ENCODE results near the gene KRT2. TPM values are rescaled to one million over a fixed set of nuclear protein-coding genes. Genes with fewer than 3 reads are reported as not detected.

Gene KRT2
- total and polyA plus RNA-seq, 2 donors (not counting 1 experiment from before 2014, with no cell fraction given): 0.04 TPM; not detected in 1

GRCh38 chr12:52681526-52682380, 29.7 kb upstream of the KRT2 start:
- TF ChIP-seq CTCF (IDR thresholded peaks at IDR 0.05): no peak
- TF ChIP-seq EZH2 (IDR thresholded peaks at IDR 0.05; ENCODE audit: borderline replicate concordance, insufficient read depth, low read depth, low read length, poor library complexity, severe bottlenecking): no peak
- Mint-ChIP-seq H3K27me3 (peaks cover 41% of the 10 kb centered on the region), H3K27ac (no peak overlapping the region), H3K4me3 (no peak overlapping the region), H3K9me3 (ENCODE audit: insufficient read depth) (no peaks in the 10 kb centered on the region), H3K4me1 (no peaks in the 10 kb centered on the region)
- no peaks in the 10 kb centered on the region for H4K20me1 ChIP-seq (ENCODE audit: control insufficient read depth, insufficient read depth, low read length, poor library complexity, severe bottlenecking)
- no peaks in the 10 kb centered on the region for H3K4me1 ChIP-seq (ENCODE audit: control insufficient read depth in 2 of 2, insufficient read depth in 2 of 2, low read length in 2 of 2)
- no peak overlapping the region for H2AFZ ChIP-seq (ENCODE audit: insufficient read depth, low read depth, low read length, poor library complexity, severe bottlenecking)
- POLR2A ChIA-PET: no interaction called here
- H3K4me2 ChIP-seq (replicated peaks; ENCODE audit: low read depth, low read length, poor library complexity, severe bottlenecking): no peak overlapping the region
- no peak overlapping the region for H3K27ac ChIP-seq (ENCODE audit: low read length in 2 of 2)
- WGBS (ENCODE audit: insufficient coverage): 55% methylated on average over 11 of the region's 12 CpGs
- DNase-seq: no peak
- H3K9ac ChIP-seq (ENCODE audit: low read length): no peak overlapping the region
- ATAC-seq (ENCODE audit: low read depth): no peak
- H3K27me3 ChIP-seq (replicated peaks in 1 of 4; ENCODE audit: control extremely low read depth in 1 of 4, control insufficient read depth in 3 of 4, insufficient read depth in 4 of 4, low read length in 3 of 4): peaks cover 0 to 2% (median 0%) of the 10 kb centered on the region in 4 experiments
- H3K4me3 ChIP-seq (ENCODE audit: control extremely low read depth in 1 of 5, extremely low read depth in 1 of 5, insufficient read depth in 1 of 5, low read depth in 2 of 5, low read length in 4 of 5): no peak overlapping the region
- H3K36me3 ChIP-seq (replicated peaks in 1 of 2; ENCODE audit: control extremely low read depth in 1 of 2, control insufficient read depth in 1 of 2, extremely low read depth in 1 of 2, insufficient read depth in 2 of 2, low read length in 1 of 2): no peaks in the 10 kb centered on the region
- H3K9me3 ChIP-seq (ENCODE audit: control extremely low read depth in 1 of 3, control insufficient read depth in 2 of 3, insufficient read depth in 1 of 3, low read length in 2 of 3): no peaks in the 10 kb centered on the region
- intact Hi-C loops (cut with micrococcal nuclease): no loop called here
- CTCF ChIA-PET: no interaction called here
- H3K79me2 ChIP-seq (ENCODE audit: control insufficient read depth, insufficient read depth, low read length): no peaks in the 10 kb centered on the region

GRCh38 chr12:52680363-52680762, 28.4 kb upstream of the KRT2 start, which contains the start of gene KRT1:
Gene KRT1 (minus strand): TSS chr12:52680407. CDS start chr12:52680348, 59 bp downstream.
- Histone ChIP-seq H3K4me3 (ENCODE audit: control extremely low read depth in 1 of 5, extremely low read depth in 1 of 5, insufficient read depth in 1 of 5, low read depth in 2 of 5, low read length in 4 of 5) (no peak within 1 kb of the TSS), H3K27ac (ENCODE audit: low read length in 2 of 2) (no peak within 1 kb of the TSS), H3K4me2 (replicated peaks; ENCODE audit: low read depth, low read length, poor library complexity, severe bottlenecking) (no peak within 1 kb of the TSS), H4K20me1 (ENCODE audit: control insufficient read depth, insufficient read depth, low read length, poor library complexity, severe bottlenecking) (no peaks in the 10 kb centered on the region), H3K9me3 (ENCODE audit: control extremely low read depth in 1 of 3, control insufficient read depth in 2 of 3, insufficient read depth in 1 of 3, low read length in 2 of 3) (no peaks in the 10 kb centered on the region), H3K36me3 (replicated peaks in 1 of 2; ENCODE audit: control extremely low read depth in 1 of 2, control insufficient read depth in 1 of 2, extremely low read depth in 1 of 2, insufficient read depth in 2 of 2, low read length in 1 of 2) (no peaks in the 10 kb centered on the region), H3K4me1 (ENCODE audit: control insufficient read depth in 2 of 2, insufficient read depth in 2 of 2, low read length in 2 of 2) (no peaks in the 10 kb centered on the region), H3K27me3 (replicated peaks in 1 of 4; ENCODE audit: control extremely low read depth in 1 of 4, control insufficient read depth in 3 of 4, insufficient read depth in 4 of 4, low read length in 3 of 4) (peaks cover 0 to 1% (median 0%) of the 10 kb centered on the region in 4 experiments), H3K9ac (ENCODE audit: low read length) (no peak within 1 kb of the TSS), H2AFZ (ENCODE audit: insufficient read depth, low read depth, low read length, poor library complexity, severe bottlenecking) (no peak within 1 kb of the TSS), H3K79me2 (ENCODE audit: control insufficient read depth, insufficient read depth, low read length) (no peaks in the 10 kb centered on the region)
- H3K4me3 Mint-ChIP-seq: no peak within 1 kb of the TSS
- no peak for DNase-seq
- TF ChIP-seq EZH2 (IDR thresholded peaks at IDR 0.05; ENCODE audit: borderline replicate concordance, insufficient read depth, low read depth, low read length, poor library complexity, severe bottlenecking) (no peak), CTCF (IDR thresholded peaks at IDR 0.05) (no peak)
- ChIA-PET POLR2A (no interaction called here), CTCF (no interaction called here)
- intact Hi-C loops (cut with micrococcal nuclease): no loop called here
- no peak for ATAC-seq (ENCODE audit: low read depth)
- WGBS (ENCODE audit: insufficient coverage): no CpG with 5 or more reads among the region's 3 CpGs
- H3K4me1 Mint-ChIP-seq: no peaks in the 10 kb centered on the region
- H3K27ac Mint-ChIP-seq: no peak within 1 kb of the TSS
- no peaks in the 10 kb centered on the region for H3K9me3 Mint-ChIP-seq (ENCODE audit: insufficient read depth)
- peaks cover 39% of the 10 kb centered on the region for H3K27me3 Mint-ChIP-seq

All from B cell (primary cell).